Measurements from ENCODE around the gene ANXA3.
"Not testable (repeated sequence)": the region's sequence is repeated elsewhere in the genome, so short reads cannot be mapped to it uniquely, and the experiment has no call there.

The ANXA3 gene

GRCh38 chr4:78543424-78544125 is 8.0 kb upstream of the ANXA3 start:
- DNase-seq (ENCODE audit: low read depth, low spot score): no peak

GRCh38 chr4:78544678-78545077 is 6.9 kb upstream of the ANXA3 start:
- DNase-seq (ENCODE audit: low read depth, low spot score): no peak

GRCh38 chr4:78545275-78546246 is 6.0 kb upstream of the ANXA3 start:
- no peak for DNase-seq (ENCODE audit: low read depth, low spot score)

GRCh38 chr4:78547899-78548298 is 3.7 kb upstream of the ANXA3 start:
- not testable (repeated sequence) for DNase-seq (ENCODE audit: low read depth, low spot score)

- DNase-seq (ENCODE audit: low read depth, low spot score): not testable (repeated sequence)
These were observed 2.7 kb upstream of the ANXA3 start for GRCh38 chr4:78548889-78549288.

- DNase-seq (ENCODE audit: low read depth, low spot score): no peak
These were observed 946 bp downstream of the ANXA3 start for GRCh38 chr4:78552389-78553042.

GRCh38 chr4:78553043-78553396 is 1.4 kb downstream of the ANXA3 start:
- DNase-seq (ENCODE audit: low read depth, low spot score): no peak

GRCh38 chr4:78553529-78554060 is 2.0 kb downstream of the ANXA3 start:
- DNase-seq (ENCODE audit: low read depth, low spot score): no peak

GRCh38 chr4:78556665-78557064 is 5.1 kb downstream of the ANXA3 start:
- DNase-seq (ENCODE audit: low read depth, low spot score): no peak

GRCh38 chr4:78557841-78558240 is 6.3 kb downstream of the ANXA3 start:
- DNase-seq (ENCODE audit: low read depth, low spot score): no peak

- no peak for DNase-seq (ENCODE audit: low read depth, low spot score)
These were observed 6.8 kb downstream of the ANXA3 start for GRCh38 chr4:78558410-78558809.

GRCh38 chr4:78560296-78560963 is 8.9 kb downstream of the ANXA3 start:
- no peak for DNase-seq (ENCODE audit: low read depth, low spot score)

GRCh38 chr4:78561677-78562076 is 10.1 kb downstream of the ANXA3 start:
- DNase-seq (ENCODE audit: low read depth, low spot score): no peak

- no peak for DNase-seq (ENCODE audit: low read depth, low spot score)
These were observed 11.1 kb downstream of the ANXA3 start for GRCh38 chr4:78562687-78563086.

GRCh38 chr4:78565971-78566372 is 14.4 kb downstream of the ANXA3 start:
- DNase-seq (ENCODE audit: low read depth, low spot score): no peak

GRCh38 chr4:78566834-78567499 is 15.4 kb downstream of the ANXA3 start:
- no peak for DNase-seq (ENCODE audit: low read depth, low spot score)

- DNase-seq (ENCODE audit: low read depth, low spot score): no peak
These were observed 16.0 kb downstream of the ANXA3 start for GRCh38 chr4:78567500-78568060.

GRCh38 chr4:78568640-78569305 is 17.2 kb downstream of the ANXA3 start:
- no peak for DNase-seq (ENCODE audit: low read depth, low spot score)

GRCh38 chr4:78569306-78569821 is 17.8 kb downstream of the ANXA3 start:
- no peak for DNase-seq (ENCODE audit: low read depth, low spot score)

GRCh38 chr4:78570117-78570516 is 18.5 kb downstream of the ANXA3 start:
- DNase-seq (ENCODE audit: low read depth, low spot score): no peak

Data from activated naive CD8-positive, alpha-beta T cell treated with anti-CD3 and anti-CD28 coated beads, Interleukin-2, amount 50 U/mL, for 16 hours (primary cell).